Fibroblast of lung (primary cell): Measurements from ENCODE around the gene IVD. TPM values are rescaled to one million over a fixed set of nuclear protein-coding genes. Genes with fewer than 3 reads are reported as not detected.

Source experiments
- DNase-seq, 2 donors: peaks; one replicate each; pipeline versions ENCODE4 v3.0.0 to v3.0.0-alpha.2; 2010; ENCODE audit warnings: low read depth in 2 of 2
- H2AFZ ChIP-seq: 2 replicates; pipeline ENCODE4 v1.5.1; 2012; ENCODE audit warnings: low read length, control low read depth, inconsistent platforms
- H3K27ac ChIP-seq: 2 replicates; pipeline ENCODE4 v1.5.1; 2011; ENCODE audit warnings: low read length, control low read depth; ENCODE audit not compliant: insufficient read depth
- H3K27me3 ChIP-seq: 2 replicates; pipeline ENCODE4 v1.5.1; 2011; ENCODE audit warnings: mild to moderate bottlenecking, low read length; ENCODE audit not compliant: control insufficient read depth, insufficient read depth
- H3K36me3 ChIP-seq: 2 replicates; pipeline ENCODE4 v1.5.1; 2011; ENCODE audit warnings: low read length; ENCODE audit not compliant: control insufficient read depth, insufficient read depth
- H3K4me1 ChIP-seq: 2 replicates; pipeline ENCODE4 v1.5.1; 2011; ENCODE audit warnings: low read length; ENCODE audit not compliant: control insufficient read depth, insufficient read depth; ENCODE audit errors: extremely low read depth
- H3K4me2 ChIP-seq: 2 replicates; pipeline ENCODE4 v1.5.1; 2011; ENCODE audit warnings: low read length, control low read depth; ENCODE audit not compliant: insufficient read depth; ENCODE audit errors: extremely low read depth
- H3K4me3 ChIP-seq, 4 experiments: fragments of 200-600 bp in 1 of 4; sonication (generic) in 1 of 4; replicated peaks in 1 of 4; 2 replicates each; pipeline ENCODE4 v1.5.1; 2011 to 2016; ENCODE audit warnings: low read length in 4 of 4, low read depth in 3 of 4, mild to moderate bottlenecking in 3 of 4, control low read depth in 2 of 4, inconsistent platforms in 1 of 4, mixed read lengths in 1 of 4; ENCODE audit not compliant: insufficient read depth in 1 of 4; ENCODE audit errors: control extremely low read depth in 1 of 4
- H3K79me2 ChIP-seq: 2 replicates; pipeline ENCODE4 v1.5.1; 2012; ENCODE audit warnings: mild to moderate bottlenecking, low read length, inconsistent platforms; ENCODE audit not compliant: control insufficient read depth, insufficient read depth
- H3K9ac ChIP-seq: 2 replicates; pipeline ENCODE4 v1.5.1; 2011; ENCODE audit warnings: mild to moderate bottlenecking, low read length, control low read depth; ENCODE audit not compliant: insufficient read depth
- H3K9me3 ChIP-seq: 2 replicates; pipeline ENCODE4 v1.5.1; 2012; ENCODE audit warnings: low read depth, low read length; ENCODE audit not compliant: control insufficient read depth, insufficient read depth
- H4K20me1 ChIP-seq: 2 replicates; pipeline ENCODE4 v1.5.1; 2011; ENCODE audit warnings: low read length; ENCODE audit not compliant: control insufficient read depth, insufficient read depth; ENCODE audit errors: extremely low read depth
- EZH2 ChIP-seq: IDR thresholded peaks from 2 replicates; pipeline ENCODE4 v1.5.1; 2012; ENCODE audit warnings: low read length, control low read depth, mild to moderate bottlenecking; ENCODE audit errors: missing control alignments
- polyA plus RNA-seq, 2 donors: library from polyadenylated mRNA; depleted of rRNA in 1 of 2; stranded (reverse) in 1 of 2; unstranded in 1 of 2; fragments of >200 nt; gene quantifications; 2 replicates each; pipeline ENCODE4 v1.2.1, GENCODE V29; 2011 to 2012; ENCODE audit warnings: missing spikeins in 1 of 2
- total RNA-seq: library from RNA; depleted of rRNA; stranded (reverse); fragments of >200 nt; gene quantifications from 2 replicates; pipeline ENCODE4 v1.2.1, GENCODE V29; 2014
- TF ChIP-seq, protein P1 (sequence below), 2 donors: IDR thresholded peaks in 1 of 2; conservative IDR thresholded peaks in 1 of 2; 1 replicate in 1 of 2; 2 replicates in 1 of 2; pipeline ENCODE4 v1.5.1; 2011 to 2012; ENCODE audit warnings: low read length in 2 of 2, control low read depth in 1 of 2, inconsistent platforms in 1 of 2, low read depth in 1 of 2, mild to moderate bottlenecking in 1 of 2

IVD gene
- total and polyA plus RNA-seq, 2 donors (not counting 1 experiment from before 2014, with no cell fraction given), result 37.9 to 61.8 TPM

- no peak overlapping the region for H3K27ac ChIP-seq
- peaks cover 31% of the 10 kb centered on the region for H3K36me3 ChIP-seq
- no peaks in the 10 kb centered on the region for H3K4me1 ChIP-seq
- H3K27me3 ChIP-seq, result no peaks in the 10 kb centered on the region
- H3K4me3 ChIP-seq, result no peak overlapping the region
- no peaks in the 10 kb centered on the region for H4K20me1 ChIP-seq
- H2AFZ ChIP-seq, result no peak overlapping the region
- H3K9ac ChIP-seq, result no peak overlapping the region
- no peaks in the 10 kb centered on the region for H3K79me2 ChIP-seq
- TF ChIP-seq EZH2, result no peak
- TF ChIP-seq, protein P1, sequence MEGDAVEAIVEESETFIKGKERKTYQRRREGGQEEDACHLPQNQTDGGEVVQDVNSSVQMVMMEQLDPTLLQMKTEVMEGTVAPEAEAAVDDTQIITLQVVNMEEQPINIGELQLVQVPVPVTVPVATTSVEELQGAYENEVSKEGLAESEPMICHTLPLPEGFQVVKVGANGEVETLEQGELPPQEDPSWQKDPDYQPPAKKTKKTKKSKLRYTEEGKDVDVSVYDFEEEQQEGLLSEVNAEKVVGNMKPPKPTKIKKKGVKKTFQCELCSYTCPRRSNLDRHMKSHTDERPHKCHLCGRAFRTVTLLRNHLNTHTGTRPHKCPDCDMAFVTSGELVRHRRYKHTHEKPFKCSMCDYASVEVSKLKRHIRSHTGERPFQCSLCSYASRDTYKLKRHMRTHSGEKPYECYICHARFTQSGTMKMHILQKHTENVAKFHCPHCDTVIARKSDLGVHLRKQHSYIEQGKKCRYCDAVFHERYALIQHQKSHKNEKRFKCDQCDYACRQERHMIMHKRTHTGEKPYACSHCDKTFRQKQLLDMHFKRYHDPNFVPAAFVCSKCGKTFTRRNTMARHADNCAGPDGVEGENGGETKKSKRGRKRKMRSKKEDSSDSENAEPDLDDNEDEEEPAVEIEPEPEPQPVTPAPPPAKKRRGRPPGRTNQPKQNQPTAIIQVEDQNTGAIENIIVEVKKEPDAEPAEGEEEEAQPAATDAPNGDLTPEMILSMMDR (conservative IDR thresholded peaks at IDR 0.05 in 1 of 2, IDR thresholded peaks at IDR 0.05 in 1 of 2; ENCODE audit: low read depth in 1 of 2, low read length in 2 of 2), result no peak
- DNase-seq, result no peak
- H3K4me2 ChIP-seq, result no peak overlapping the region
- no peaks in the 10 kb centered on the region for H3K9me3 ChIP-seq
Measured at GRCh38 chr15:40414816-40415215, 9.2 kb downstream of the IVD start.

DNA sequence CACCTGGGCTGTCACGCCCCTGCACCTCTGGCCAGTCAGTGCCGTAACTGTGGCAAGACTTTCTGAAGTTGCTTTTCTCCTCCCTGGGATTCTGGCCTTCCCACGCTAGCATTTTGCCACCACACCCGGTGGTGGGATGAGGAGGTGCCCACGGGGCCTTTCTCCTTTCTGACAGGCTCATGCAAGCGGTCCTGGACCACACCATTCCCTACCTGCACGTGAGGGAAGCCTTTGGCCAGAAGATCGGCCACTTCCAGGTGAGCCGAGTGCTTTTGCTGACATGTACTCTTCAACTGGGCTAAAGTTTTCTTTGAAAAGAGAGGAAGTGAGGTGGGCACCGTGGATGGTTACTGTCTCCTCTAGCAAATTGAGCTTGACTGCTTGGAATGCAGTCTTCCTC, 9.6 kb downstream of the IVD start:
- DNase-seq, result no peak
- H4K20me1 ChIP-seq, result no peaks in the 10 kb centered on the region
- no peaks in the 10 kb centered on the region for H3K79me2 ChIP-seq
- no peak overlapping the region for H3K9ac ChIP-seq
- H3K4me1 ChIP-seq, result no peaks in the 10 kb centered on the region
- H3K27me3 ChIP-seq, result no peaks in the 10 kb centered on the region
- no peak overlapping the region for H3K4me3 ChIP-seq
- no peak overlapping the region for H3K4me2 ChIP-seq
- no peak overlapping the region for H2AFZ ChIP-seq
- no peak for TF ChIP-seq EZH2
- TF ChIP-seq, protein P1 (conservative IDR thresholded peaks at IDR 0.05 in 1 of 2, IDR thresholded peaks at IDR 0.05 in 1 of 2; ENCODE audit: low read depth in 1 of 2, low read length in 2 of 2), result no peak
- peaks cover 29% of the 10 kb centered on the region for H3K36me3 ChIP-seq
- H3K27ac ChIP-seq, result no peak overlapping the region
- H3K9me3 ChIP-seq, result no peaks in the 10 kb centered on the region

- TF ChIP-seq, protein P1 (conservative IDR thresholded peaks at IDR 0.05 in 1 of 2, IDR thresholded peaks at IDR 0.05 in 1 of 2; ENCODE audit: low read depth in 1 of 2, low read length in 2 of 2), result no peak
- no peak for TF ChIP-seq EZH2
- peaks cover 26% of the 10 kb centered on the region for H3K36me3 ChIP-seq
Measured at GRCh38 chr15:40416056-40416455, 10.5 kb downstream of the IVD start.

More at GRCh38 chr15:40416056-40416455, 10.5 kb downstream of the IVD start:
- Histone ChIP-seq H3K9ac (no peak overlapping the region), H3K9me3 (no peaks in the 10 kb centered on the region), H4K20me1 (no peaks in the 10 kb centered on the region), H3K4me2 (no peak overlapping the region), H3K79me2 (no peaks in the 10 kb centered on the region), H2AFZ (no peak overlapping the region), H3K4me1 (no peaks in the 10 kb centered on the region), H3K4me3 (no peak overlapping the region), H3K27me3 (no peaks in the 10 kb centered on the region), H3K27ac (no peak overlapping the region)
- DNase-seq, result no peak
